ENCODE measurements around the gene TH. TPM values are rescaled to one million over a fixed set of nuclear protein-coding genes. Genes with fewer than 3 reads are reported as not detected.

TH gene
- total RNA-seq, 5 donors from 2014 or later (not counting 1 experiment from before 2014, with no cell fraction given) = not detected

- CTCF ChIA-PET = interaction anchor here in 1 of 2 donors (0.8 kb wide), 1 partner anchor 210 kb away, joined by 3 read pairs; no protein-coding TSS in a partner anchor
- H3K4me1 Mint-ChIP-seq = peaks cover 11 to 14% (median 13%) of the 10 kb centered on the region in 3 donors
- DNase-seq = peak in 2 of 35 experiments; percentile 0 to 6
These were observed 37.8 kb upstream of the TH start for GRCh38 chr11:2209370-2209801.

GRCh38 chr11:2208691-2209369 is 37.2 kb upstream of the TH start:
- no peak overlapping the region for H3K4me3 Mint-ChIP-seq
- Histone ChIP-seq H3K27ac (ENCODE audit: low read length) (no peak overlapping the region), H3K27me3 (replicated peaks in 1 of 2; ENCODE audit: control insufficient read depth in 2 of 2, extremely low read depth in 1 of 2, insufficient read depth in 2 of 2, low read length in 1 of 2) (peaks cover 0 to 28% of the 10 kb centered on the region in 2 experiments), H3K4me1 (ENCODE audit: control insufficient read depth in 1 of 2, extremely low read depth in 1 of 2, insufficient read depth in 2 of 2, low read length in 2 of 2) (peaks cover 2 to 17% of the 10 kb centered on the region in 2 experiments), H3K9me3 (no peaks in the 10 kb centered on the region), H3K36me3 (ENCODE audit: control insufficient read depth in 2 of 2, extremely low read depth in 1 of 2, insufficient read depth in 1 of 2, low read length in 1 of 2) (no peaks in the 10 kb centered on the region), H3K4me3 (ENCODE audit: control insufficient read depth in 1 of 2, extremely low read depth in 1 of 2, low read length in 1 of 2) (no peak overlapping the region)
- ChIA-PET POLR2A (interaction anchor here in 1 of 2 donors (0.5 kb wide), 1 partner anchor 1620 kb away, joined by 5 read pairs; no protein-coding TSS in a partner anchor), CTCF (interaction anchor here in 1 of 2 donors (0.8 kb wide), 1 partner anchor 211 kb away, joined by 3 read pairs; no protein-coding TSS in a partner anchor)
- H3K27ac Mint-ChIP-seq = no peak overlapping the region
- H3K27me3 Mint-ChIP-seq = peaks cover 3 to 4% of the 10 kb centered on the region in 2 donors
- WGBS (ENCODE audit: insufficient coverage) = 94% methylated on average over 23 of the region's 24 CpGs
- peaks cover 6 to 9% (median 8%) of the 10 kb centered on the region in 3 donors for H3K4me1 Mint-ChIP-seq
- DNase-seq (peak in 3 of 35 experiments; percentile 1 to 12 (median 2)), ATAC-seq (replicated peaks in 1 of 4) (no peak)
- no peaks in the 10 kb centered on the region for H3K9me3 Mint-ChIP-seq
- H3K36me3 Mint-ChIP-seq = peaks cover 4% of the 10 kb centered on the region

More at GRCh38 chr11:2209370-2209801, 37.8 kb upstream of the TH start:
- Histone ChIP-seq H3K27ac (ENCODE audit: low read length) (no peak overlapping the region), H3K4me1 (ENCODE audit: control insufficient read depth in 1 of 2, extremely low read depth in 1 of 2, insufficient read depth in 2 of 2, low read length in 2 of 2) (peaks cover 2 to 22% of the 10 kb centered on the region in 2 experiments), H3K4me3 (ENCODE audit: control insufficient read depth in 1 of 2, extremely low read depth in 1 of 2, low read length in 1 of 2) (no peak overlapping the region), H3K27me3 (replicated peaks in 1 of 2; ENCODE audit: control insufficient read depth in 2 of 2, extremely low read depth in 1 of 2, insufficient read depth in 2 of 2, low read length in 1 of 2) (peaks cover 0 to 28% of the 10 kb centered on the region in 2 experiments), H3K9me3 (no peaks in the 10 kb centered on the region), H3K36me3 (ENCODE audit: control insufficient read depth in 2 of 2, extremely low read depth in 1 of 2, insufficient read depth in 1 of 2, low read length in 1 of 2) (no peaks in the 10 kb centered on the region)
- Mint-ChIP-seq H3K9me3 (no peaks in the 10 kb centered on the region), H3K4me3 (no peak overlapping the region), H3K36me3 (peaks cover 4% of the 10 kb centered on the region), H3K27me3 (peaks cover 3 to 4% of the 10 kb centered on the region in 2 donors), H3K27ac (no peak overlapping the region)
- ATAC-seq (replicated peaks in 1 of 4) = no peak
- POLR2A ChIA-PET = no interaction called here
- 87% methylated on average over 9 of the region's 11 CpGs for WGBS (ENCODE audit: insufficient coverage)

GRCh38 chr11:2207773-2208621 is 36.4 kb upstream of the TH start:
- no peak overlapping the region for H3K4me3 ChIP-seq (ENCODE audit: control insufficient read depth in 1 of 2, extremely low read depth in 1 of 2, low read length in 1 of 2)
- peaks cover 0 to 28% of the 10 kb centered on the region in 2 experiments for H3K27me3 ChIP-seq (replicated peaks in 1 of 2; ENCODE audit: control insufficient read depth in 2 of 2, extremely low read depth in 1 of 2, insufficient read depth in 2 of 2, low read length in 1 of 2)
- H3K27ac ChIP-seq (ENCODE audit: low read length) = no peak overlapping the region
- no peaks in the 10 kb centered on the region for H3K36me3 ChIP-seq (ENCODE audit: control insufficient read depth in 2 of 2, extremely low read depth in 1 of 2, insufficient read depth in 1 of 2, low read length in 1 of 2)
- no peak overlapping the region for H3K27ac Mint-ChIP-seq
- peaks cover 4% of the 10 kb centered on the region for H3K36me3 Mint-ChIP-seq
- ATAC-seq (replicated peaks in 1 of 4) = no peak
- no peaks in the 10 kb centered on the region for H3K9me3 Mint-ChIP-seq
- no peaks in the 10 kb centered on the region for H3K9me3 ChIP-seq
- ChIA-PET CTCF (no interaction called here), POLR2A (no interaction called here)
- peaks cover 0 to 2% (median 1%) of the 10 kb centered on the region in 3 donors for H3K4me1 Mint-ChIP-seq
- DNase-seq = peak in 4 of 35 experiments; percentile 1 to 14 (median 7)
- H3K4me1 ChIP-seq (ENCODE audit: control insufficient read depth in 1 of 2, extremely low read depth in 1 of 2, insufficient read depth in 2 of 2, low read length in 2 of 2) = peaks cover 0 to 8% of the 10 kb centered on the region in 2 experiments
- 79% methylated on average over 23 of the region's 24 CpGs for WGBS (ENCODE audit: insufficient coverage)
- H3K4me3 Mint-ChIP-seq = no peak overlapping the region
- peaks cover 3 to 4% of the 10 kb centered on the region in 2 donors for H3K27me3 Mint-ChIP-seq

GRCh38 chr11:2207212-2207611 is 35.6 kb upstream of the TH start:
- no peak overlapping the region for H3K27ac ChIP-seq (ENCODE audit: low read length)
- H3K27ac Mint-ChIP-seq = no peak overlapping the region

GRCh38 chr11:2205981-2206690 is 34.5 kb upstream of the TH start:
- no peaks in the 10 kb centered on the region for H3K36me3 ChIP-seq (ENCODE audit: control insufficient read depth in 2 of 2, extremely low read depth in 1 of 2, insufficient read depth in 1 of 2, low read length in 1 of 2)

More at GRCh38 chr11:2207212-2207611, 35.6 kb upstream of the TH start:
- H3K4me1 ChIP-seq (ENCODE audit: control insufficient read depth in 1 of 2, extremely low read depth in 1 of 2, insufficient read depth in 2 of 2, low read length in 2 of 2) = peaks cover 0 to under 1% of the 10 kb centered on the region in 2 experiments
- CTCF ChIA-PET = no interaction called here
- ATAC-seq (replicated peaks in 1 of 4) (no peak), DNase-seq (peak in 3 of 35 experiments; percentile 1 to 7 (median 2))
- POLR2A ChIA-PET = no interaction called here
- H3K36me3 Mint-ChIP-seq = peaks cover 4% of the 10 kb centered on the region
- no peaks in the 10 kb centered on the region for H3K36me3 ChIP-seq (ENCODE audit: control insufficient read depth in 2 of 2, extremely low read depth in 1 of 2, insufficient read depth in 1 of 2, low read length in 1 of 2)
- H3K4me3 ChIP-seq (ENCODE audit: control insufficient read depth in 1 of 2, extremely low read depth in 1 of 2, low read length in 1 of 2) = no peak overlapping the region
- H3K9me3 ChIP-seq = no peaks in the 10 kb centered on the region
- H3K27me3 ChIP-seq (replicated peaks in 1 of 2; ENCODE audit: control insufficient read depth in 2 of 2, extremely low read depth in 1 of 2, insufficient read depth in 2 of 2, low read length in 1 of 2) = peaks cover 0 to 28% of the 10 kb centered on the region in 2 experiments
- no peak overlapping the region for H3K4me3 Mint-ChIP-seq
- H3K4me1 Mint-ChIP-seq = peaks cover 0 to 1% (median 0%) of the 10 kb centered on the region in 3 donors
- WGBS (ENCODE audit: insufficient coverage) = 96% methylated on average over 10 of the region's 11 CpGs
- H3K27me3 Mint-ChIP-seq = peaks cover 3 to 4% of the 10 kb centered on the region in 2 donors
- no peaks in the 10 kb centered on the region for H3K9me3 Mint-ChIP-seq

More at GRCh38 chr11:2205981-2206690, 34.5 kb upstream of the TH start:
- ATAC-seq (replicated peaks in 1 of 4) = no peak
- ChIA-PET CTCF (no interaction called here), POLR2A (no interaction called here)
- H3K4me1 Mint-ChIP-seq = no peaks in the 10 kb centered on the region
- no peak overlapping the region for H3K27ac ChIP-seq (ENCODE audit: low read length)
- DNase-seq = peak in 2 of 35 experiments; percentile 2 to 17
- peaks cover 0 to under 1% (median 0%) of the 10 kb centered on the region in 3 donors for H3K9me3 Mint-ChIP-seq
- peaks cover 4% of the 10 kb centered on the region for H3K36me3 Mint-ChIP-seq
- no peaks in the 10 kb centered on the region for H3K4me1 ChIP-seq (ENCODE audit: control insufficient read depth in 1 of 2, extremely low read depth in 1 of 2, insufficient read depth in 2 of 2, low read length in 2 of 2)
- no peak overlapping the region for H3K4me3 ChIP-seq (ENCODE audit: control insufficient read depth in 1 of 2, extremely low read depth in 1 of 2, low read length in 1 of 2)
- WGBS (ENCODE audit: insufficient coverage) = 86% methylated on average over 8 of the region's 12 CpGs
- no peaks in the 10 kb centered on the region for H3K9me3 ChIP-seq
- H3K4me3 Mint-ChIP-seq = no peak overlapping the region
- peaks cover 0 to 28% of the 10 kb centered on the region in 2 experiments for H3K27me3 ChIP-seq (replicated peaks in 1 of 2; ENCODE audit: control insufficient read depth in 2 of 2, extremely low read depth in 1 of 2, insufficient read depth in 2 of 2, low read length in 1 of 2)
- H3K27me3 Mint-ChIP-seq = peaks cover 3 to 4% of the 10 kb centered on the region in 2 donors
- H3K27ac Mint-ChIP-seq = no peak overlapping the region

All from T-cell (primary cell).